Coronary artery (tissue), 2 donors: ENCODE results near the gene UGT1A8.

Experiments
- DNase-seq: peaks from one replicate; pipeline ENCODE4 v3.0.0-alpha.2; 2017; ENCODE audit warnings: low spot score
- H3K27ac ChIP-seq, 2 donors: fragments of 200-600 bp; sonication (generic); one replicate each; pipeline ENCODE4 v1.5.1; 2016 to 2019
- H3K4me3 ChIP-seq: fragments of 200-600 bp; sonication (generic); 2 replicates; pipeline ENCODE4 v1.5.1; 2016; ENCODE audit warnings: mild to moderate bottlenecking, moderate library complexity
- TF ChIP-seq, protein P1 (sequence below): fragments of 200-600 bp; sonication (generic); IDR thresholded peaks from one replicate; pipeline ENCODE4 v1.5.1; 2019; ENCODE audit warnings: antibody characterized with exemption

UGT1A8 gene

GRCh38 chr2:233769260-233769659, 151.8 kb downstream of the UGT1A8 start:
- TF ChIP-seq, protein P1, sequence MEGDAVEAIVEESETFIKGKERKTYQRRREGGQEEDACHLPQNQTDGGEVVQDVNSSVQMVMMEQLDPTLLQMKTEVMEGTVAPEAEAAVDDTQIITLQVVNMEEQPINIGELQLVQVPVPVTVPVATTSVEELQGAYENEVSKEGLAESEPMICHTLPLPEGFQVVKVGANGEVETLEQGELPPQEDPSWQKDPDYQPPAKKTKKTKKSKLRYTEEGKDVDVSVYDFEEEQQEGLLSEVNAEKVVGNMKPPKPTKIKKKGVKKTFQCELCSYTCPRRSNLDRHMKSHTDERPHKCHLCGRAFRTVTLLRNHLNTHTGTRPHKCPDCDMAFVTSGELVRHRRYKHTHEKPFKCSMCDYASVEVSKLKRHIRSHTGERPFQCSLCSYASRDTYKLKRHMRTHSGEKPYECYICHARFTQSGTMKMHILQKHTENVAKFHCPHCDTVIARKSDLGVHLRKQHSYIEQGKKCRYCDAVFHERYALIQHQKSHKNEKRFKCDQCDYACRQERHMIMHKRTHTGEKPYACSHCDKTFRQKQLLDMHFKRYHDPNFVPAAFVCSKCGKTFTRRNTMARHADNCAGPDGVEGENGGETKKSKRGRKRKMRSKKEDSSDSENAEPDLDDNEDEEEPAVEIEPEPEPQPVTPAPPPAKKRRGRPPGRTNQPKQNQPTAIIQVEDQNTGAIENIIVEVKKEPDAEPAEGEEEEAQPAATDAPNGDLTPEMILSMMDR: no peak
- H3K4me3 ChIP-seq: no peak overlapping the region
- no peak for DNase-seq
- no peak overlapping the region for H3K27ac ChIP-seq

GRCh38 chr2:233772153-233772552, 154.7 kb downstream of the UGT1A8 start:
- H3K27ac ChIP-seq: no peak overlapping the region
- H3K4me3 ChIP-seq: no peak overlapping the region
- no peak for DNase-seq
- TF ChIP-seq, protein P1: no peak

- TF ChIP-seq, protein P1: no peak
- Histone ChIP-seq H3K27ac (no peak overlapping the region), H3K4me3 (no peak overlapping the region)
- DNase-seq: no peak
Observed at GRCh38 chr2:233772583-233772982, 155.2 kb downstream of the UGT1A8 start.

DNA sequence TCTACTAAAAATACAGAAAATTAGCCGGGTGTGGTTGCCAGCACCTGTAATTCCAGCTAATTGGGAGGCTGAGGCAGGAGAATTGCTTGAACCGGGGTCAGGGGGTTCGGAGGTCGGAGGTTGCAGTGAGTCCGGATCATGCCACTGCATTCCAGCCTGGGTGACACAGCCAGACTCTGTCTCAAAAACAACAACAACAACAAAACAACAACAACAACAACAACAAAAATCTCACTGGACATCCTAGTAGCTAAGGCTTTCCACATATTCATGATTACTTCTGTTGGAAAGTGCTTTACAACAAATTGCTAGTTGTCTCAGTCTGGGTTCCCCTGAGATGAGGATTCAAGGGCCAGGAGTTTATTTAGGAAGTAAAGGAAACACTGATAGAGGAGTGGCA, 156.4 kb downstream of the UGT1A8 start:
- DNase-seq: no peak
- Histone ChIP-seq H3K27ac (no peak overlapping the region), H3K4me3 (no peak overlapping the region)
- TF ChIP-seq, protein P1: no peak

- TF ChIP-seq, protein P1: no peak
- DNase-seq: no peak
- no peak overlapping the region for H3K27ac ChIP-seq
- H3K4me3 ChIP-seq: no peak overlapping the region
Observed at GRCh38 chr2:233775414-233775813, 158.0 kb downstream of the UGT1A8 start.

DNA sequence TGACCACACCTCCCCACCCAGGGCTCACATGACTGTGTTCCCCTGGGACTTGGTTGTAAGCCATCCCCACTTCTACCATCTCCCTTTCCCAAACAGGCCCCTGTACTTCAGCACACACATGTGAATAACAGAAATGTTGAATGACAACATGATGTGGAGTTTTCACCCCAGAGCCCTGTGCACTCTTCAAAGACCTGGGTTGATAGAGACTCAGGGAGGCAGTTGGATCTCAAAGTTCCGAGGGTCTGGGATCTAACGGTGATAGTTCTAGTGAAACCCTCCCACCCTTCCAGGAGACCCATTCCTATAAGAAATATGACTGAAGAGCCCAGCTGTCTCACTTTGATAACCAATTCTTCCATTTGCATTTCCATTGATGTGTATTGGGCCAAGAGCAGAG, 160.6 kb downstream of the UGT1A8 start, which contains the start of gene MROH2A:
TSS of gene MROH2A (plus strand) at position 301 of the 400 bp plus-strand sequence. CDS start 1,029 bp downstream, outside the sequence.
- TF ChIP-seq, protein P1: no peak

DNA sequence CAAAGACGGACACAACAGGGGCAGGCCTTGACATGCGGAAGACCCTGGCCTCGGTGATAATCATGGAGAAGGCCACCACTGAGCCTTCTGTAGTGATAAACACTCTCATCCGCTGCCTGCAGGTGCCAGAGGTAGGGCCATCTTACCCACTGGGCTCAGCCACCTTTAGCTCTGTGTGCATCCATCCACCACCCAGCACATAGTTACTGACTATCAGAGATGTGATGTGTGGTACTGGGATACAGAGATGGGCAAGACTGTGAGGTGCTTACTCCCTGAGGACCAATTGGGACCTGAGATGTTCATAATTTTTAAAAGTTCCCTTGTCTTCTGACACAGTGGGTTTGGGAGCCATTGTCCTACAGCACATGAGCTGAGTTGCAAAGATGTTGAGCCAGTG, 162.3 kb downstream of the UGT1A8 start:
- Histone ChIP-seq H3K4me3 (no peak overlapping the region), H3K27ac (no peak overlapping the region)
- no peak for DNase-seq
- TF ChIP-seq, protein P1: no peak

More for the DNA sequence above, 160.6 kb downstream of the UGT1A8 start, which contains the start of gene MROH2A:
- DNase-seq: no peak
- no peak within 1 kb of the TSS for H3K4me3 ChIP-seq
- H3K27ac ChIP-seq: no peak within 1 kb of the TSS
